HG03060 (cell line): ENCODE data around the gene KCNIP4.

Experiments
- ATAC-seq: cut with Tn5 transposase; IDR thresholded peaks from one replicate; pipeline ENCODE4 v1.9.1; 2021; ENCODE audit warnings: low read depth, moderate number of reproducible peaks; ENCODE audit not compliant: unreplicated experiment

Gene KCNIP4

GRCh38 chr4:21011106-21011505, 937.5 kb downstream of the KCNIP4 start:
- no peak for ATAC-seq

GRCh38 chr4:21009956-21010355, 938.6 kb downstream of the KCNIP4 start:
- no peak for ATAC-seq

DNA sequence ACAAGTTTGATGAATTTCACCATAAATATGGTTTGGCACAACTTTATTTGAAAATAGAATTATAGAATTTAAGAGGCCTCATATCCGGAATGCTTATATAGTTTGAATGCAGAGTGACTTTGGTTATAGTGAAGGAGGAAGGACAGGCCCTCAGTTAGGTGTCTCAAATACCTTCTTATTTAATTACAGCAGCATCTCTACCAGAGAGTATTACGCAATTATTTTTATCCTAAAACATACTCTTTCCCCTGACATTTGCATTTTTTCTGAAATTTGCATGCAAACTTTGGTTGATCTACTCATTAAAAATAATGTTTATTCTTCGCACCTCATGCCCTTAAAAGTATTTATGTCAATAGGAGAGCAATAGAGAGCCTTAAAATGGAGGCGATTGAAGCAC, 942.9 kb downstream of the KCNIP4 start:
- ATAC-seq: no peak

GRCh38 chr4:21002976-21003375, 945.6 kb downstream of the KCNIP4 start:
- ATAC-seq: no peak

- no peak for ATAC-seq
Measured at GRCh38 chr4:21002286-21002685, 946.3 kb downstream of the KCNIP4 start.

- ATAC-seq: no peak
Measured at GRCh38 chr4:21001490-21001889, 947.1 kb downstream of the KCNIP4 start.

- no peak for ATAC-seq
Measured at GRCh38 chr4:20997886-20998285, 950.7 kb downstream of the KCNIP4 start.

GRCh38 chr4:20995610-20996009, 953.0 kb downstream of the KCNIP4 start:
- no peak for ATAC-seq

DNA sequence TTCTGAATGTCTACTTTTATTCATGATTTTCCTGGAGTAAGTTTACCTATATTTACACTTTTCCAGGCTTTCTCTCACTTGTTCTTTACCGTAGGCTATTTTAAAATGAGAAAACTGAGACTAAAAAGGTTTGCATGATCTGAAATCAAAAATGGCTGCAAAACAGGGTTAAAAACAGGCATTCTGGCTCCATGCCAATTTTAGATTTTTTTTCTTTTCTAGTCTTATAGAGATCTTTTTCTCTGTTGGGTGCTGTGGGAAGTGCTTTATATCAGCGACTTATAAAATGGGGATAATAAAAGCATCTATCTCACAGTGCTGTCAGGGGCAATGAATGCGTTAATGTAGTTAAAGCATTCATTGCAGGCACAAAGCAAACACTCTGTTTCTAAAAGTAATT, 953.6 kb downstream of the KCNIP4 start:
- no peak for ATAC-seq

GRCh38 chr4:20992002-20992401, 956.6 kb downstream of the KCNIP4 start:
- ATAC-seq: no peak

GRCh38 chr4:20987191-20987590, 961.4 kb downstream of the KCNIP4 start:
- no peak for ATAC-seq

DNA sequence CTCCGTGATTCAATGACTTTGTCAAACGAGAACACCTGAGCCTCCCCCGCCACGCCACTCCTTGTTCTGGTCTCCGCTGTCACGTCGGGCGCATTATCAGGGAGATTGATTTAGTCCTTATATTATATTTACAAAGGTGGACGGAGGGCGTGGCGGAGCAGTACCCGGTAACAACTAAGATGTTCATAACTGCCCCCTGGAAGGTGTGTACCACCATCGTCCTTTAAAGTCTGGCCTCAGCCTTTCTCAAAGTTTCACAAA, 964.1 kb downstream of the KCNIP4 start:
- ATAC-seq: no peak

DNA sequence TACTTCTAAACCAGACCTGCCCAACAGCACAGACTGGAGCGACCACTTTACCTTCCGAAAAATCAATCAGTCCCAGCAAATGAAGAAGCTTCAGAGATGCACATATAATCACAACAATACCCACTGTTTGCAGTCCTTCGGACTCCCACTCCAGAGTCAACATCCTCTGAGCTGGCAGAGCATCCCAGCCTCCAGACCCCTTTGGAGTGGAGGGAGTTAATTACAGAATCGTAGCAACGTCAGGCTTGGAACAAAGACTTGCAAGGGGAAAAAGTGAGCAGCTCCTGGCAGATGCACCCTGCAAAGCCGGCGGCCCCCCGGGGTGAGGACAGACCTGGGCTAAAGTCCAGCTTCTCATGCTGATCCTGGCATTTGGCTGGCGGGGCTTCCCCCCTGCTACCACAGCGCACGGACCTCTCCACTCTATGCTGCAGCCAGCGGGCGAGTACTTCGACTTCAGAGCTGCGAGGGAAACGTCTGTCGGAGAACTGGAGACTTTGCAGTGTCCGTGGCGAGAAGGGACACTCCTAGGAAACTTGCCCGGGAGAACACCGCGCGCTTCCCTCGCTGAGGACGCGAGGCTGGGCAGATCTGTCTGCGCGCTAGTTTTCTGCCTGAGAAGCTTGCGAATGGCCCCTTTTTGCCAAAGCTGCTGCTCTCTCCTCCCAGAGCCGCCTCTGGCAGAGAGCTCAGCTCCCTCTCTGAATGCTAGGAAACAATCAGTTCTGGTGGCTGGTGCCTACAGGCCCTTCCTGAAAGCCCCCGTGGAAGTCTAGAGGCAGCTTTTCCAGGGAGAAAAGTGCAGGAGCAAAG, 964.6 kb downstream of the KCNIP4 start:
- no peak for ATAC-seq

DNA sequence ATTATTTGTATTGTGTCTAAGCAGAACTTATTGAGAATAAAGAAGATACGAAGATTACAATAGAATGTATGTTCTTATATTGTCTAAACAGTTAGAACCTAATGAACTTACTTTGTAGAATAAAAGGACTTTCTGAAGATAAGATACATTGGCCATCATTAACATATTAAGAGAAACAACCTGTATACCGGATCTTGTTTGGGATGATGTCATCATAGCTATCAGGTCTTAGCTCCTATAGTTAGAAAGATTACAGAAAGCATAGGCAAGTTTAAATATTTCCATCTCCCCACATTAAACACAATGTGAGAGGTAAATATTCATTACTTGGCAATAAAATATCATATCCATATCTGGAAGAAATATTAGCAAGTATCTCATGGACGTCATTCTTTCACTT, 966.0 kb downstream of the KCNIP4 start:
- ATAC-seq: no peak

DNA sequence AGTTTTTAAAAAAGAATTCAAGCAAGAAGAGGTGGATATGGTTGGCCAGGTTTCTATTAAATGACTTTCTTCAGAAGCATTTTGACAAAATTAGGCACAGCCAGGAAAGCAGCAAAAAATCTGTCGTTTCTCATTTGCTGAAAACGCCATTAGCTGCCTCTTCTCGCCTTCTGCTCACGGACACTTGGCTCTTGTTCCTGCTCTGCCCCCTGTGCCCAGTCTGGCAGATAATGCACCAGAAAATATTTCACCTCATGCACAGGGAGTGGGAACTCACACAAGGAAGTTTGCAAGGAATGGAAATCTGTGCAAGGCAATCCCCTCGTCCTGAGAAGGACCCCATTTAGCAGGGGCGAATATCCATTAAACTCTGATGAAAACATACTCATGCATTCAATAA, 988.3 kb downstream of the KCNIP4 start:
- ATAC-seq: no peak

DNA sequence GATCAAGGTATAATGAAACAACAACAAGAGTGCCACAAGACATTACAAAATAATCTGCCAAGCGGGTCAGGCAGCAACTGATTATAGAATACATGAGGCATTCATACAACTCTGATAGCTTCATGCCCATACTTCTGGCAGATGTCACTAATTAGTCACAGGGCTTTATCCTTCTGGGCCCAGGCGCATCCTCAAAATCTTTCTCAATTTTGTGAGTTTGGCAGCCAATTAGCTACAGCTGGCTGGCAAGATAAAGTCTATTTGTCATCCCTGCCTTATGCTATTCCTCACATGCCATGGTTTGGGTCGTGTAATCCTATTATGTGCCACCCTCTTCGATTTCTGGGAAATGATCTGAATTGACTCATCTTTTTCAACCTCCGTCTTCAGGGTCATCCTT, 994.0 kb downstream of the KCNIP4 start:
- no peak for ATAC-seq

- ATAC-seq: no peak
Measured at GRCh38 chr4:20944961-20945360, 1003.6 kb downstream of the KCNIP4 start.

DNA sequence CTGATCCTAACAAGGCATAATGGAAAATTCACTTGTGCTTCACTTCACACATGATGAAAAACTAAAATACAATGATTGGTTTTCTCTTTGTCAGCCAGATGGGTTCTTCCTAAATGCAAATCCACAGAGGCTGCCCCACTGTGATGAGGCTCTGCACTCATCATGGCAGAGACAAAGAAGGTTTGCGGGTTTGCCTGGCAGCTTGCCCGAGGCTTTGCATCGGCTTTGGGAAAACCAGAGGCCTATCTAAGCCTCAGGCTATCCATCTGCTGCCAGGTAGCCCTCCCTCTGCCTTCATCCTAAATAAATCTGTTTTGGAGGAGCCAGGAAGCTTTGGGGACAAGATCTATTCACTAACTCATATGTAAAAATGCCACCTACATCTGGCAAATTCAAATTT, 1004.1 kb downstream of the KCNIP4 start:
- ATAC-seq: no peak

DNA sequence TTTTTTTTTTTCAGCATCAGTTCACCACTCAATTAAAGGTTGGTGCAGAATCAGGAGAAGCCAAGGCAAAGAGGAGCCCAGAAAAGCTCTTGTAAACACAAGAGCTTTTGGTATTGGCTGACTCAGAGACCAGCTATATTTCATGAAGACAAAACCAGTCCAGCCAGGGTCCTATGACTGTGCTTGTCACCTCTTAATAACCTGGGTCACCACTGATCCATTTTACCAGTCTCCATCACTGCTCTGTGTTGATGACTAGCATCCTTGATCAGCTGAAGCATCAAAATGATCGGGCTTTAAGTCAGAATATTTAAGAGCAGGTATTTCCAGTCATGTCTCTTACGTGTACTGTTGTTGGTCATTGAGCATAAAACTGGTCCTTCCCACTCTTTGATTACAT, 1010.4 kb downstream of the KCNIP4 start:
- no peak for ATAC-seq

DNA sequence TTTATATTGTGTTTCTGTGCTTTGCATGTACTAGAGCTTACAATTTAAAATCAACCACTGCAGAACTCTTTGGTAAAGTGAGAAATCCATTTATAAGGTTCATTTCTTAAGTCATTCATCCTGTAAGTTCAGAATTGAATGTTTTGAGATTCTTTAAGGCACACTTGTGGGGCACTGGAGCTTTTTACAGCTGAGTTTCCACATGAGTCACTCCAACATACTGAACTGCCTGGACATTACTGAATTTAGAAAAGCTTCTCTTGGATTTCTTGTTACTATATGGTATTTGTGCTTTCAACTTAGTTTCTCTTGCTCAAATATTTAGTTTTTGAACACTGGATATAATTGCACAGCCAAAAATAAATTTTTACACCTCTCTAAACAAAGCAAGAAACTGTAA, 1022.0 kb downstream of the KCNIP4 start:
- ATAC-seq: no peak

DNA sequence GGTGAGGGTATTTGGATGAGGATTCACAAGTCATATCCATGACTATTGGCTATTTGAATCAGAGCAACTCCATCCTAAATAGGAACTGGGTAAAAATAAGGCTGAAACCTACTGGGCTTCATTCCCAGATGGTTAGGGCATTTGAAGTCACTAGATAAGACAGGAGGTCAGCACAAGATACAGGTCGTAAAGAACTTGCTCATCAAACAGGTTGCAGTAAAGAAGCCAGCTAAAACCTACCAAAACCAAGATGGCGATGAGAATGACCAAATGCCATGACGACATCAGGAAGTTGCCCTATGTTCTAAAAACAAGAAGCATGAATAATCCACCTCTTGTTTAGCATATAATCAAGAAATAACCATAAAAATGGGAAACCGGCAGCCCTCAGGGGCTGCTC, 1023.4 kb downstream of the KCNIP4 start:
- no peak for ATAC-seq

- no peak for ATAC-seq
Measured at GRCh38 chr4:20922962-20923361, 1025.6 kb downstream of the KCNIP4 start.

GRCh38 chr4:20916106-20916505, 1032.5 kb downstream of the KCNIP4 start:
- no peak for ATAC-seq
